PC-3 (cell line): Measurements from ENCODE around the gene RIMBP2. TPM values are rescaled to one million over a fixed set of nuclear protein-coding genes. Genes with fewer than 3 reads are reported as not detected.
"Not testable (repeated sequence)": the region's sequence is repeated elsewhere in the genome, so short reads cannot be mapped to it uniquely, and the experiment has no call there.

Source experiments
- ATAC-seq: fragments of 200-7000 bp; cut with Tn5 transposase; 2 replicates; pipeline ENCODE4 v1.9.1; 2020; ENCODE audit warnings: mild to moderate bottlenecking, moderate library complexity
- BruUV-seq: library from RNA; stranded (reverse); fragments of 400-500 nt; replicated peaks from 2 replicates; lab custom pipeline; 2021; lab: Mats Ljungman, UMichigan
- CTCF ChIA-PET: fragments of 300-600 bp; sonication (Branson Sonifier 250); formaldehyde crosslinking; loops from one replicate; lab custom pipeline; 2022; ENCODE audit warnings: antibody characterized with exemption; lab: Charles Lee
- POLR2A ChIA-PET: fragments of 300-600 bp; sonication (Branson Sonifier 250); formaldehyde crosslinking; loops from one replicate; lab custom pipeline; 2022; ENCODE audit warnings: antibody characterized with exemption; ENCODE audit not compliant: unreplicated experiment; lab: Charles Lee
- DNase-seq: peaks from one replicate; pipeline ENCODE4 v3.0.0-alpha.2; 2015
- H2AFZ ChIP-seq: fragments of 300-600 bp; sonication (generic); 2 replicates; pipeline ENCODE4 v1.6.0; 2016; ENCODE audit warnings: antibody characterized with exemption, low read length
- H3F3A ChIP-seq: fragments of 300-600 bp; sonication (generic); one replicate; pipeline ENCODE4 v1.6.0; 2017; ENCODE audit warnings: antibody characterized with exemption, low read length, control low read depth, mild to moderate bottlenecking; ENCODE audit not compliant: unreplicated experiment
- H3K27ac ChIP-seq: fragments of 300-600 bp; sonication (generic); 2 replicates; pipeline ENCODE4 v1.5.1; 2016; ENCODE audit warnings: mild to moderate bottlenecking, low read length
- H3K27me3 ChIP-seq: fragments of 300-600 bp; sonication (generic); 2 replicates; pipeline ENCODE4 v1.6.1; 2016; ENCODE audit warnings: low read length, mixed read lengths
- H3K36me3 ChIP-seq: fragments of 300-600 bp; sonication (generic); 2 replicates; pipeline ENCODE4 v1.6.1; 2016; ENCODE audit warnings: low read depth, mixed run types, low read length, mixed read lengths
- H3K4me1 ChIP-seq: fragments of 300-600 bp; sonication (generic); 2 replicates; pipeline ENCODE4 v1.5.1; 2016; ENCODE audit warnings: low read length; ENCODE audit not compliant: insufficient read depth
- H3K4me2 ChIP-seq: fragments of 300-600 bp; sonication (generic); 2 replicates; pipeline ENCODE4 v1.6.0; 2016; ENCODE audit warnings: low read length
- H3K4me3 ChIP-seq: fragments of 300-600 bp; sonication (generic); 2 replicates; pipeline ENCODE4 v1.5.1; 2016; ENCODE audit warnings: mild to moderate bottlenecking, low read length, mixed read lengths
- H3K79me2 ChIP-seq: fragments of 300-600 bp; sonication (generic); 2 replicates; pipeline ENCODE4 v1.6.1; 2017; ENCODE audit warnings: low read length, mixed read lengths
- H3K9ac ChIP-seq: fragments of 300-600 bp; sonication (generic); 2 replicates; pipeline ENCODE4 v1.6.0; 2016; ENCODE audit warnings: mild to moderate bottlenecking, low read length
- H3K9me2 ChIP-seq: fragments of 300-600 bp; sonication (generic); replicated peaks from 2 replicates; pipeline ENCODE4 v1.6.1; 2016; ENCODE audit warnings: mixed run types, low read length, mixed read lengths
- H3K9me3 ChIP-seq: fragments of 300-600 bp; sonication (generic); 2 replicates; pipeline ENCODE4 v1.6.1; 2016; ENCODE audit warnings: low read length, mixed read lengths
- H4K20me1 ChIP-seq: fragments of 300-600 bp; sonication (generic); 2 replicates; pipeline ENCODE4 v1.6.1; 2016; ENCODE audit warnings: low read length, mixed read lengths
- CTCF ChIP-seq: fragments of 300-600 bp; sonication (generic); conservative IDR thresholded peaks from 2 replicates; pipeline ENCODE4 v1.5.1; 2017; ENCODE audit warnings: antibody characterized with exemption, low read depth, mild to moderate bottlenecking, low read length
- EZH2 ChIP-seq: fragments of 300-600 bp; sonication (generic); IDR thresholded peaks from one replicate; pipeline ENCODE4 v1.6.1; 2017; ENCODE audit warnings: antibody characterized with exemption, mild to moderate bottlenecking, low read length; ENCODE audit not compliant: unreplicated experiment
- EZH2phosphoT487 ChIP-seq: fragments of 300-600 bp; sonication (generic); IDR thresholded peaks from 2 replicates; pipeline ENCODE4 v1.6.1; 2018; ENCODE audit warnings: mild to moderate bottlenecking, antibody characterized with exemption, low read length, borderline replicate concordance
- intact Hi-C: fragments of 100-400 bp; cut with micrococcal nuclease; formaldehyde crosslinking; loops from 2 replicates; pipeline ENCODE4 v1.9.0; 2023
- total RNA-seq: library from RNA; depleted of rRNA; stranded (reverse); fragments of >200 nt; gene quantifications from 2 replicates; pipeline ENCODE4 v1.2.3, GENCODE V29; 2014

RIMBP2 gene
- total RNA-seq, 1 experiment from 2014 or later: not detected

GRCh38 chr12:130646716-130647370, 69.3 kb downstream of the RIMBP2 start:
- no peaks in the 10 kb centered on the region for H4K20me1 ChIP-seq
- H3K27ac ChIP-seq: no peak overlapping the region
- no peak overlapping the region for H3K9ac ChIP-seq
- H3K4me3 ChIP-seq: no peak overlapping the region
- no peaks in the 10 kb centered on the region for H3K9me3 ChIP-seq
- POLR2A ChIA-PET: no interaction called here
- no peaks in the 10 kb centered on the region for H3K27me3 ChIP-seq
- no peaks in the 10 kb centered on the region for H3K9me2 ChIP-seq
- intact Hi-C loops: no loop called here
- no peak overlapping the region for H3K4me2 ChIP-seq
- H3K79me2 ChIP-seq: no peaks in the 10 kb centered on the region
- no peaks in the 10 kb centered on the region for H3K36me3 ChIP-seq
- H3K4me1 ChIP-seq: no peaks in the 10 kb centered on the region
- no peak for TF ChIP-seq EZH2
- TF ChIP-seq EZH2phosphoT487: no peak
- TF ChIP-seq CTCF: no peak
- BruUV-seq: no TSS peak
- DNase-seq (no peak), ATAC-seq (no peak)
- H2AFZ ChIP-seq: no peak overlapping the region
- CTCF ChIA-PET: no interaction called here
- H3F3A ChIP-seq: no peaks in the 10 kb centered on the region

- H3K9me3 ChIP-seq, intact Hi-C loops, ATAC-seq, H3K4me2 ChIP-seq, BruUV-seq, H3F3A ChIP-seq, H3K79me2 ChIP-seq, H3K4me1 ChIP-seq, H3K9me2 ChIP-seq, H3K36me3 ChIP-seq, H3K27ac ChIP-seq, H4K20me1 ChIP-seq, H3K27me3 ChIP-seq, DNase-seq, CTCF ChIA-PET, POLR2A ChIA-PET, H3K9ac ChIP-seq, H2AFZ ChIP-seq, H3K4me3 ChIP-seq: not testable (repeated sequence)
These were observed 69.9 kb downstream of the RIMBP2 start for GRCh38 chr12:130646191-130646590.

GRCh38 chr12:130645751-130646150, 70.3 kb downstream of the RIMBP2 start:
- CTCF ChIA-PET: interaction anchor here (0.6 kb wide), 1 partner anchor 1564 kb away, joined by 3 read pairs; no protein-coding TSS in a partner anchor
- no peaks in the 10 kb centered on the region for H3K9me2 ChIP-seq
- no peak for ATAC-seq
- intact Hi-C loops: no loop called here
- H3K9ac ChIP-seq: no peak overlapping the region
- H3K4me1 ChIP-seq: no peaks in the 10 kb centered on the region
- H3K79me2 ChIP-seq: no peaks in the 10 kb centered on the region
- no peak overlapping the region for H3K4me3 ChIP-seq
- no peaks in the 10 kb centered on the region for H4K20me1 ChIP-seq
- DNase-seq: no peak
- no peak overlapping the region for H2AFZ ChIP-seq
- no peaks in the 10 kb centered on the region for H3F3A ChIP-seq
- POLR2A ChIA-PET: no interaction called here
- BruUV-seq: no TSS peak
- no peaks in the 10 kb centered on the region for H3K9me3 ChIP-seq
- H3K27ac ChIP-seq: no peak overlapping the region
- H3K27me3 ChIP-seq: no peaks in the 10 kb centered on the region
- no peak overlapping the region for H3K4me2 ChIP-seq
- TF ChIP-seq EZH2 (no peak), EZH2phosphoT487 (no peak), CTCF (no peak)
- no peaks in the 10 kb centered on the region for H3K36me3 ChIP-seq
